ENCODE data around the gene SPATA32.

SPATA32 gene

DNA sequence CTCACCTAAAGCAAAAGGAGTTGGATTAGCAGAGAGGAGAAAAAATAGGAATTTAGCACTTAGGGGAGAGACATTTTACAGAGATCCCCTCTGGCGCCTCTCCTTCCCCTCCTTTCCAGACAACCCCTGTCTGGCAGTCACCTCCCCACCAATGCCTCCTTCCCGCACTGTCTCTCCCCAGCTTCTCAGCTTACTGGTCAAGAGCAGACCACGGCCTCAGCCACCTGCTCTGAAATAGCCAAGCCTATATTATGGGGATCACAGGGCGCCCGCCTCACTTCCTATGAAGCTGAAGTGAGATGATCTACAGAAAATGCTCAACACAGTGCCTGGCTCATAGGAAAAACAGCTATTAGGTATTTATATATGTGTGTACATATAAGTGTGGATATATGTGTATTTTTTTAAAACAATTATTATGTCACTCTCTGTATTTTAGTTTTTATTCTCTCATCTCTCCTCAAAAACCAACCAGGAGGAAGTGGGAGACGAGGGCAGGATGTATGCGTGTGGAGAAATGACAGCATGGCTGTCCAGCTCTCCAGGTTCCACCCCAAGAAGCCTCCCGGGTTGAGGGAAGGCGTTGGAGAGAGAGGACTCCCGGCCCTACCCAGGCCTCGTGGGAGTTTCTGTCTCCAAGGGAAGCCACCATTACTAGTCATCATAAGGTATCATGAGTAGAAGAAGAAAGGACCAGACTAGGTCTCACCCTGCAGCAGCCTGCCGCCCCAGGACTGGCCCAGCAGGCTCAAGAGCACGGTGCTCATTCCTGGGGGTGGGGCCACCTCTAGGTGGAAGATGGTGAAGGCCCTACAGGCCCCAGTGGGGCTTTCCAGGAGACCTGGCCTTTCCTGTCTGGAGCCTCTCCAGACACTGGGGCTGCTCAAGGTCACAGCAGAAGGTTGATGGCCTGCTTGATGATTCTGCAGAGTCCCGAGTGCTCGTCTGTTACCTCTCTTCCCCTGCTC lies 27.7 kb upstream of the SPATA32 start:
- H3K4ac ChIP-seq (ENCODE audit: low read length): no peak overlapping the region
- no peak for DNase-seq (ENCODE audit: low spot score)
- H4K91ac ChIP-seq (ENCODE audit: low read depth, low read length, poor library complexity): no peak overlapping the region
- H3K4me2 ChIP-seq (ENCODE audit: insufficient read depth, low read length, poor library complexity, severe bottlenecking): no peak overlapping the region
- H2BK15ac ChIP-seq (ENCODE audit: low read length): no peak overlapping the region
- no peaks in the 10 kb centered on the region for H3K27me3 ChIP-seq (ENCODE audit: control insufficient read depth in 3 of 3, insufficient read depth in 3 of 3, low read depth in 1 of 3, low read length in 3 of 3)
- H2AK5ac ChIP-seq (ENCODE audit: low read depth, low read length): no peak overlapping the region
- H3K18ac ChIP-seq (ENCODE audit: low read length): no peak overlapping the region
- no peak overlapping the region for H3K27ac ChIP-seq (replicated peaks; ENCODE audit: low read length)
- no peak overlapping the region for H3K23ac ChIP-seq (ENCODE audit: low read depth, low read length, poor library complexity)
- H2AFZ ChIP-seq (ENCODE audit: low read length): no peak overlapping the region
- H3K36me3 ChIP-seq (replicated peaks in 1 of 2; ENCODE audit: control insufficient read depth in 2 of 2, insufficient read depth in 2 of 2, low read length in 2 of 2): peaks cover 14 to 64% of the 10 kb centered on the region in 2 donors
- no peak overlapping the region for H4K8ac ChIP-seq (ENCODE audit: low read depth, low read length)
- H2BK5ac ChIP-seq (ENCODE audit: low read length): no peak overlapping the region
- H3K9ac ChIP-seq (ENCODE audit: low read depth, low read length, poor library complexity): no peak overlapping the region
- H3K79me1 ChIP-seq (ENCODE audit: low read depth, low read length): peaks cover 1% of the 10 kb centered on the region
- no peaks in the 10 kb centered on the region for H3K9me3 ChIP-seq (replicated peaks in 1 of 2; ENCODE audit: control insufficient read depth in 2 of 2, insufficient read depth in 1 of 2, low read depth in 1 of 2, low read length in 2 of 2)
- H3K4me3 ChIP-seq (ENCODE audit: low read length in 2 of 2): no peak overlapping the region
- H3K14ac ChIP-seq (ENCODE audit: low read length): no peak overlapping the region
- no peak overlapping the region for H2BK12ac ChIP-seq (ENCODE audit: low read length)
- WGBS, 2 donors (ENCODE audit: extremely low coverage in 2 of 2, insufficient read length in 2 of 2, insufficient replicate concordance in 1 of 2): no CpG with 5 or more reads among the region's 15 CpGs
- H2BK120ac ChIP-seq (ENCODE audit: low read depth, low read length): no peak overlapping the region
- H3K4me1 ChIP-seq (ENCODE audit: control insufficient read depth in 2 of 2, insufficient read depth in 1 of 2, low read depth in 1 of 2, low read length in 2 of 2): peaks cover 0 to 3% of the 10 kb centered on the region in 2 donors

- Histone ChIP-seq H3K14ac (ENCODE audit: low read length) (no peak overlapping the region), H3K27me3 (ENCODE audit: control insufficient read depth in 3 of 3, insufficient read depth in 3 of 3, low read depth in 1 of 3, low read length in 3 of 3) (no peaks in the 10 kb centered on the region), H3K9ac (ENCODE audit: low read depth, low read length, poor library complexity) (no peak overlapping the region), H3K23ac (ENCODE audit: low read depth, low read length, poor library complexity) (no peak overlapping the region), H3K4me3 (ENCODE audit: low read length in 2 of 2) (no peak overlapping the region), H2BK12ac (ENCODE audit: low read length) (no peak overlapping the region), H3K79me1 (ENCODE audit: low read depth, low read length) (no peaks in the 10 kb centered on the region), H3K4me1 (ENCODE audit: control insufficient read depth in 2 of 2, insufficient read depth in 1 of 2, low read depth in 1 of 2, low read length in 2 of 2) (peaks cover 0 to 3% of the 10 kb centered on the region in 2 donors), H3K27ac (replicated peaks; ENCODE audit: low read length) (no peak overlapping the region), H3K4me2 (ENCODE audit: insufficient read depth, low read length, poor library complexity, severe bottlenecking) (no peak overlapping the region), H2AK5ac (ENCODE audit: low read depth, low read length) (no peak overlapping the region), H2BK5ac (ENCODE audit: low read length) (no peak overlapping the region), H4K91ac (ENCODE audit: low read depth, low read length, poor library complexity) (no peak overlapping the region), H2AFZ (ENCODE audit: low read length) (no peak overlapping the region), H2BK120ac (ENCODE audit: low read depth, low read length) (no peak overlapping the region), H2BK15ac (ENCODE audit: low read length) (no peak overlapping the region), H3K36me3 (replicated peaks in 1 of 2; ENCODE audit: control insufficient read depth in 2 of 2, insufficient read depth in 2 of 2, low read length in 2 of 2) (peaks cover 20 to 72% of the 10 kb centered on the region in 2 donors), H3K18ac (ENCODE audit: low read length) (no peak overlapping the region), H3K9me3 (replicated peaks in 1 of 2; ENCODE audit: control insufficient read depth in 2 of 2, insufficient read depth in 1 of 2, low read depth in 1 of 2, low read length in 2 of 2) (no peaks in the 10 kb centered on the region), H4K8ac (ENCODE audit: low read depth, low read length) (no peak overlapping the region), H3K4ac (ENCODE audit: low read length) (no peak overlapping the region)
- WGBS, 2 donors (ENCODE audit: extremely low coverage in 2 of 2, insufficient read length in 2 of 2, insufficient replicate concordance in 1 of 2): no CpG with 5 or more reads among the region's 10 CpGs
- no peak for DNase-seq (ENCODE audit: low spot score)
Measured at GRCh38 chr17:45288825-45289224, 26.9 kb upstream of the SPATA32 start.

- H4K8ac ChIP-seq (ENCODE audit: low read depth, low read length): no peak overlapping the region
- H2AFZ ChIP-seq (ENCODE audit: low read length): no peak overlapping the region
- no peak overlapping the region for H2BK15ac ChIP-seq (ENCODE audit: low read length)
- no peaks in the 10 kb centered on the region for H3K9me3 ChIP-seq (replicated peaks in 1 of 2; ENCODE audit: control insufficient read depth in 2 of 2, insufficient read depth in 1 of 2, low read depth in 1 of 2, low read length in 2 of 2)
- DNase-seq (ENCODE audit: low spot score): no peak
- H3K4me2 ChIP-seq (ENCODE audit: insufficient read depth, low read length, poor library complexity, severe bottlenecking): no peak overlapping the region
- H3K23ac ChIP-seq (ENCODE audit: low read depth, low read length, poor library complexity): no peak overlapping the region
- H3K36me3 ChIP-seq (replicated peaks in 1 of 2; ENCODE audit: control insufficient read depth in 2 of 2, insufficient read depth in 2 of 2, low read length in 2 of 2): peaks cover 30 to 82% of the 10 kb centered on the region in 2 donors
- H3K9ac ChIP-seq (ENCODE audit: low read depth, low read length, poor library complexity): no peak overlapping the region
- no peak overlapping the region for H3K18ac ChIP-seq (ENCODE audit: low read length)
- H2BK120ac ChIP-seq (ENCODE audit: low read depth, low read length): no peak overlapping the region
- H3K14ac ChIP-seq (ENCODE audit: low read length): no peak overlapping the region
- H3K4me1 ChIP-seq (ENCODE audit: control insufficient read depth in 2 of 2, insufficient read depth in 1 of 2, low read depth in 1 of 2, low read length in 2 of 2): no peaks in the 10 kb centered on the region
- no peak overlapping the region for H4K91ac ChIP-seq (ENCODE audit: low read depth, low read length, poor library complexity)
- H2BK5ac ChIP-seq (ENCODE audit: low read length): no peak overlapping the region
- no peaks in the 10 kb centered on the region for H3K27me3 ChIP-seq (ENCODE audit: control insufficient read depth in 3 of 3, insufficient read depth in 3 of 3, low read depth in 1 of 3, low read length in 3 of 3)
- H3K27ac ChIP-seq (replicated peaks; ENCODE audit: low read length): no peak overlapping the region
- H2AK5ac ChIP-seq (ENCODE audit: low read depth, low read length): no peak overlapping the region
- H3K4me3 ChIP-seq (ENCODE audit: low read length in 2 of 2): no peak overlapping the region
- no peaks in the 10 kb centered on the region for H3K79me1 ChIP-seq (ENCODE audit: low read depth, low read length)
- H2BK12ac ChIP-seq (ENCODE audit: low read length): no peak overlapping the region
- H3K4ac ChIP-seq (ENCODE audit: low read length): no peak overlapping the region
- no CpG with 5 or more reads among the region's 10 CpGs for WGBS, 2 donors (ENCODE audit: extremely low coverage in 2 of 2, insufficient read length in 2 of 2, insufficient replicate concordance in 1 of 2)
Measured at GRCh38 chr17:45287526-45288500, 25.9 kb upstream of the SPATA32 start.
